Measurements from ENCODE around the gene APBA2.

DNA sequence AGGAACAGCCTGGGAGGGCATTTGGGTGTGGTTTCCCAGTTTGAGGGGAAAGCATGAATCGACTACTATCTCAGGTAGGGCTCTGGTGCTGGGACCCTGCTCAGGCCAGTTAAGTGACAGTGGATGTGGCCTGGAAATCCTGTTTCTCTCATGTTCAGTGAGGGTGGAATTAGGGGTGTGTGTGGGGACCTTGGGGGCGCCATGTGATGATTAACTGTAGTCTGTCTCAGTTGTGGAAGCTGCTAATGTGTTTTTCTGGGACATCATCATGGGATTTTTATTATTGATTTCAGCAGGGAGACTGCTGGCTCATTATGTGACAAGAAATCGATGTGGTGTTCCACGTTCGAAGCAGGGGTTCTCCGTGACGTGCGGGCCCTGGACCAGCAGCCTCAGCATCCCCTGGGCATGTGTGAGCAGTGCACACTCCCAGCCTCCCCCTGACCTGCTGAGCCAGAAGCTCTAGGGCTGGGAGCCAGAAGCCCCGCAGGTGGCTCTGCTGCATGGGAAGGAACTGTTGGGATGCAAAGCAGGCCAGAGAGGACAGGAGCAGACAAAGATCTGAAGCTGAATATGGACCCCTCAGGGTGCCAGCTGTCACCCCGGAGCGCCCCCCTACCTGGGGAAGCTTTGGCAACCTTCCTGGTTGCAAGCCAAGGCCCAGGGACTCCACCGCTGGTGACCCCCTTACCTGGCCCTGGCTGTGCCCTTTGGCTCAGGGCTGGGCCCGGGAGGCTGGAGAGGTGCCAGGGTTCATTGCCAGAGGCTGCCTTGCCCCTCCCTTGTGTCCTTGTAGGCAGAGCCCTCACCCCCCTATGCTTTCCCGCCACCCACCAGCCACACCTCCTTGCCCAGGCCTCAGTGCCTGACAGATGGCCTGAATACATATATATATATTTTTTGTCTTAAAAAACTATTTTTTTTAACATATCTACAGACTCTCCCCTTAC is 149.8 kb downstream of the APBA2 start:
- TF ChIP-seq HMGA2 (CRISPR knock-in tag; IDR thresholded peaks at IDR 0.05) (no peak), ZBTB21 (CRISPR knock-in tag; IDR thresholded peaks at IDR 0.05; ENCODE audit: borderline replicate concordance) (no peak), ESRRA (CRISPR knock-in tag; IDR thresholded peaks at IDR 0.05; ENCODE audit: borderline replicate concordance) (no peak), EMX1 (CRISPR knock-in tag; IDR thresholded peaks at IDR 0.05) (no peak), GABPB1 (CRISPR knock-in tag; IDR thresholded peaks at IDR 0.05) (no peak), ZNF138 (CRISPR knock-in tag; conservative IDR thresholded peaks at IDR 0.05) (no peak), SMAD3 (CRISPR knock-in tag; IDR thresholded peaks at IDR 0.05; ENCODE audit: borderline replicate concordance) (no peak)
- TF ChIP-seq, protein P1, sequence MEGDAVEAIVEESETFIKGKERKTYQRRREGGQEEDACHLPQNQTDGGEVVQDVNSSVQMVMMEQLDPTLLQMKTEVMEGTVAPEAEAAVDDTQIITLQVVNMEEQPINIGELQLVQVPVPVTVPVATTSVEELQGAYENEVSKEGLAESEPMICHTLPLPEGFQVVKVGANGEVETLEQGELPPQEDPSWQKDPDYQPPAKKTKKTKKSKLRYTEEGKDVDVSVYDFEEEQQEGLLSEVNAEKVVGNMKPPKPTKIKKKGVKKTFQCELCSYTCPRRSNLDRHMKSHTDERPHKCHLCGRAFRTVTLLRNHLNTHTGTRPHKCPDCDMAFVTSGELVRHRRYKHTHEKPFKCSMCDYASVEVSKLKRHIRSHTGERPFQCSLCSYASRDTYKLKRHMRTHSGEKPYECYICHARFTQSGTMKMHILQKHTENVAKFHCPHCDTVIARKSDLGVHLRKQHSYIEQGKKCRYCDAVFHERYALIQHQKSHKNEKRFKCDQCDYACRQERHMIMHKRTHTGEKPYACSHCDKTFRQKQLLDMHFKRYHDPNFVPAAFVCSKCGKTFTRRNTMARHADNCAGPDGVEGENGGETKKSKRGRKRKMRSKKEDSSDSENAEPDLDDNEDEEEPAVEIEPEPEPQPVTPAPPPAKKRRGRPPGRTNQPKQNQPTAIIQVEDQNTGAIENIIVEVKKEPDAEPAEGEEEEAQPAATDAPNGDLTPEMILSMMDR (IDR thresholded peaks at IDR 0.05), result no peak
- TF ChIP-seq, protein P2, sequence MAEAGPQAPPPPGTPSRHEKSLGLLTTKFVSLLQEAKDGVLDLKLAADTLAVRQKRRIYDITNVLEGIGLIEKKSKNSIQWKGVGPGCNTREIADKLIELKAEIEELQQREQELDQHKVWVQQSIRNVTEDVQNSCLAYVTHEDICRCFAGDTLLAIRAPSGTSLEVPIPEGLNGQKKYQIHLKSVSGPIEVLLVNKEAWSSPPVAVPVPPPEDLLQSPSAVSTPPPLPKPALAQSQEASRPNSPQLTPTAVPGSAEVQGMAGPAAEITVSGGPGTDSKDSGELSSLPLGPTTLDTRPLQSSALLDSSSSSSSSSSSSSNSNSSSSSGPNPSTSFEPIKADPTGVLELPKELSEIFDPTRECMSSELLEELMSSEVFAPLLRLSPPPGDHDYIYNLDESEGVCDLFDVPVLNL (CRISPR knock-in tag; IDR thresholded peaks at IDR 0.05; ENCODE audit: borderline replicate concordance, low read depth), result no peak
- TF ChIP-seq, protein P3, sequence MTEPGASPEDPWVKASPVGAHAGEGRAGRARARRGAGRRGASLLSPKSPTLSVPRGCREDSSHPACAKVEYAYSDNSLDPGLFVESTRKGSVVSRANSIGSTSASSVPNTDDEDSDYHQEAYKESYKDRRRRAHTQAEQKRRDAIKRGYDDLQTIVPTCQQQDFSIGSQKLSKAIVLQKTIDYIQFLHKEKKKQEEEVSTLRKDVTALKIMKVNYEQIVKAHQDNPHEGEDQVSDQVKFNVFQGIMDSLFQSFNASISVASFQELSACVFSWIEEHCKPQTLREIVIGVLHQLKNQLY (CRISPR knock-in tag; IDR thresholded peaks at IDR 0.05), result no peak
- TF ChIP-seq, protein P4, sequence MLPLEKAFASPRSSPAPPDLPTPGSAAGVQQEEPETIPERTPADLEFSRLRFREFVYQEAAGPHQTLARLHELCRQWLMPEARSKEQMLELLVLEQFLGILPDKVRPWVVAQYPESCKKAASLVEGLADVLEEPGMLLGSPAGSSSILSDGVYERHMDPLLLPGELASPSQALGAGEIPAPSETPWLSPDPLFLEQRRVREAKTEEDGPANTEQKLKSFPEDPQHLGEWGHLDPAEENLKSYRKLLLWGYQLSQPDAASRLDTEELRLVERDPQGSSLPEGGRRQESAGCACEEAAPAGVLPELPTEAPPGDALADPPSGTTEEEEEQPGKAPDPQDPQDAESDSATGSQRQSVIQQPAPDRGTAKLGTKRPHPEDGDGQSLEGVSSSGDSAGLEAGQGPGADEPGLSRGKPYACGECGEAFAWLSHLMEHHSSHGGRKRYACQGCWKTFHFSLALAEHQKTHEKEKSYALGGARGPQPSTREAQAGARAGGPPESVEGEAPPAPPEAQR (CRISPR knock-in tag; IDR thresholded peaks at IDR 0.05), result no peak
